T-helper 2 cell (primary cell): ENCODE results near the gene SSUH2.
"Not testable (repeated sequence)": the region's sequence is repeated elsewhere in the genome, so short reads cannot be mapped to it uniquely, and the experiment has no call there.

ENCODE experiments used
- DNase-seq, 5 experiments: peaks; one replicate each; pipeline versions ENCODE4 v3.0.0 to v3.0.0-alpha.2; 2012 to 2022
- total RNA-seq, 2 donors: gene quantifications; one replicate each; lab custom pipeline; 2026; lab: John Stamatoyannopoulos, UW

Gene SSUH2
- 0 to 0.20 reads per million in 2 donors for total RNA-seq

- no peak for DNase-seq
These were observed at the start of gene SSUH2 for GRCh38 chr3:8644748-8645390. Gene SSUH2, minus strand, starts transcription at chr3:8644798. Its CDS starts 40 bp downstream, at chr3:8644758.

GRCh38 chr3:8691295-8691694, 46.7 kb upstream of the SSUH2 start:
- DNase-seq: not testable (repeated sequence)

GRCh38 chr3:8684992-8685391, 40.4 kb upstream of the SSUH2 start:
- DNase-seq: not testable (repeated sequence)

- peak in 1 of 5 experiments; percentile 11 for DNase-seq
These were observed 38.4 kb upstream of the SSUH2 start for GRCh38 chr3:8682850-8683574.

- DNase-seq: not testable (repeated sequence)
These were observed 37.4 kb upstream of the SSUH2 start for GRCh38 chr3:8681881-8682538.

GRCh38 chr3:8681349-8681748, 36.8 kb upstream of the SSUH2 start:
- DNase-seq: no peak

- not testable (repeated sequence) for DNase-seq
These were observed 35.4 kb upstream of the SSUH2 start for GRCh38 chr3:8679817-8680553.

GRCh38 chr3:8678751-8679150, 34.2 kb upstream of the SSUH2 start:
- no peak for DNase-seq

- DNase-seq: not testable (repeated sequence)
These were observed 32.7 kb upstream of the SSUH2 start for GRCh38 chr3:8677258-8677657.

GRCh38 chr3:8675591-8675990, 31.0 kb upstream of the SSUH2 start:
- DNase-seq: not testable (repeated sequence)

GRCh38 chr3:8673083-8673737, 28.6 kb upstream of the SSUH2 start:
- no peak for DNase-seq

- no peak for DNase-seq
These were observed 24.4 kb upstream of the SSUH2 start for GRCh38 chr3:8669019-8669418.

GRCh38 chr3:8668216-8668615, 23.6 kb upstream of the SSUH2 start:
- no peak for DNase-seq

GRCh38 chr3:8667463-8668091, 23.0 kb upstream of the SSUH2 start:
- no peak for DNase-seq

GRCh38 chr3:8665407-8665896, 20.9 kb upstream of the SSUH2 start:
- no peak for DNase-seq

- peak in 2 of 5 experiments; percentile 10 to 25 for DNase-seq
These were observed 18.8 kb upstream of the SSUH2 start for GRCh38 chr3:8663177-8664061.

GRCh38 chr3:8662594-8662993, 18.0 kb upstream of the SSUH2 start:
- no peak for DNase-seq

- DNase-seq: no peak
These were observed 15.8 kb upstream of the SSUH2 start for GRCh38 chr3:8660175-8661118.

- DNase-seq: no peak
These were observed 14.6 kb upstream of the SSUH2 start for GRCh38 chr3:8659242-8659641.
